ENCODE measurements around the gene EPHA4.

The EPHA4 gene

GRCh38 chr2:221448057-221448843, 123.9 kb downstream of the EPHA4 start:
- in situ Hi-C loops (cut with MboI; ENCODE audit: low sequenced_read_pairs): no loop called here

GRCh38 chr2:221447310-221447709, 124.8 kb downstream of the EPHA4 start:
- in situ Hi-C loops (cut with MboI; ENCODE audit: low sequenced_read_pairs): no loop called here

GRCh38 chr2:221446140-221446539, 126.0 kb downstream of the EPHA4 start:
- in situ Hi-C loops (cut with MboI; ENCODE audit: low sequenced_read_pairs): no loop called here

- in situ Hi-C loops (cut with MboI; ENCODE audit: low sequenced_read_pairs): no loop called here
Measured at GRCh38 chr2:221444106-221444505, 128.0 kb downstream of the EPHA4 start.

- in situ Hi-C loops (cut with MboI; ENCODE audit: low sequenced_read_pairs): no loop called here
Measured at GRCh38 chr2:221443645-221444044, 128.5 kb downstream of the EPHA4 start.

- in situ Hi-C loops (cut with MboI; ENCODE audit: low sequenced_read_pairs): no loop called here
Measured at GRCh38 chr2:221442128-221442527, 130.0 kb downstream of the EPHA4 start.

DNA sequence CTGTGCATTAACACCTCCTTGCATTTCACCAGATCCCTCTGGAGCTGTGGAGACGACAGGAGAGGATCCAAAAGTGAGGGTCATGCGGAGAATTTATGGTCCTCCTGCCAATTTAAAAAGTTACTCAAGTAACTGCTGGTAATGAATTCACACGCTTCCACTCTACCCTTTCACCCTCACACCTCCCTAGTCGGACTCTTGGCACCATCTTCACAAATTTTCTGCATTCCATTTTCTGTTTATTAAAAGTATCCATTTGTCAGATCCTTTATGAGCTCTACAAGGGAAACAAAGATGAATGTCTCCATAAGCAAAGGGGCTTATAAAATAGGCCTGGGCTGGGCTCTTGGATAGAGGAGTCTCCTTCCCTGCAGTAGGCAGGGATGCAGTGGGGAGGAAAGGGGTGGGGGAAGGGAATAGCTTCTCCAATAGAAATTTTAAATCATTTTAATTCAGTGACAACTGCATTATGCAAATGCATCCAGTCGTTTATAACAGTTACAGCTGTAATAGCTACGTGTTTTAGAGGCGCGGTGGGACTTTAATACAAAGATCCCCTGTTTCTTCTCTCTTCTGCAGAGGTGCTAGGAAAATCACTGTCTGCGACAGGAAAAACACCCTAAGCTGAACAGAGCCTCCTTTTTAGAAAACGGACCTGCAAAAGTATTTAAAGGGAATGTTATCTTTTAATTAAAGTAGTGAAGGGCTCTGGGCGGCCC, 132.2 kb downstream of the EPHA4 start:
- in situ Hi-C loops (cut with MboI; ENCODE audit: low sequenced_read_pairs): no loop called here

GRCh38 chr2:221437056-221437455, 135.0 kb downstream of the EPHA4 start:
- in situ Hi-C loops (cut with MboI; ENCODE audit: low sequenced_read_pairs): no loop called here

DNA sequence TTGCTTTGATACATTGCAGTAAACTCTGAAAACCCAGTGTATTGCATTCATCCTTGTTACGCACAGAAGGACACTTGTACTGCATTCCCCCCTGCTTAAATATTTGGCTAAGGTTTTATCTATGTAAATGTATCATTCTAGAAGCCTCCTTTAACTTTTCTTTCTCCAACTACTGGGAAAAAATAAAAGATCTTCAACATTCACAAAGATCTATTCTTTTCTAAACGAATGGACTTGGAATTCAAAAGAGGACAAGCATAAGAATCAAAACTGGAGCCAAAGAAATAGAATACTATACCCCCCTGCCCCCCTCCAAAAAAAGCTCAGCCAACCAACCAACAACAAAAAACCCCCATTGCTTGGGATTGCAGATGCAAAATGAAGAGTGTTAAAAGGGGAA, 136.9 kb downstream of the EPHA4 start:
- in situ Hi-C loops (cut with MboI; ENCODE audit: low sequenced_read_pairs): no loop called here

GRCh38 chr2:221434142-221434541, 138.0 kb downstream of the EPHA4 start:
- in situ Hi-C loops (cut with MboI; ENCODE audit: low sequenced_read_pairs): no loop called here

- in situ Hi-C loops (cut with MboI; ENCODE audit: low sequenced_read_pairs): no loop called here
Measured at GRCh38 chr2:221431477-221431876, 140.6 kb downstream of the EPHA4 start.

GRCh38 chr2:221429741-221430491, 142.2 kb downstream of the EPHA4 start:
- in situ Hi-C loops (cut with MboI; ENCODE audit: low sequenced_read_pairs): no loop called here

DNA sequence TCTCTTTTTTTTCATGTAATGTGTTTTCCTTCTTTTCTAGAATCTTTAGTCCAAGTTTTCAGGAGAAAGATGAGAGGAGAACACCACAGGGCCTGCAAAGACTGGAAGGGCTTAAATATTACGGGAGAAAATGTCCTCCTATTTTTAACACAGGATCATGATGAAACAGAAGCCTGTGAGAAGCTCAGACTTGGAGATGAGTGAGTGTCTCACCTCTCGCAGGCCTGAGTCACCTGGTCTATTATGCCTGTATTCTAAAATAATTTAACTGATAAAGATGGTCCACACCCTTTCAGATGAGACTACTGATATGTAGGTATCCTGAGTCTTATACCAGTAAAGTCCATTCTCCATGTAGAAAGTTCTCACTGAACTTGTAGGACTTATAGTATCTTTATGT, 143.2 kb downstream of the EPHA4 start:
- in situ Hi-C loops (cut with MboI; ENCODE audit: low sequenced_read_pairs): no loop called here

GRCh38 chr2:221426929-221427328, 145.2 kb downstream of the EPHA4 start:
- in situ Hi-C loops (cut with MboI; ENCODE audit: low sequenced_read_pairs): no loop called here

DNA sequence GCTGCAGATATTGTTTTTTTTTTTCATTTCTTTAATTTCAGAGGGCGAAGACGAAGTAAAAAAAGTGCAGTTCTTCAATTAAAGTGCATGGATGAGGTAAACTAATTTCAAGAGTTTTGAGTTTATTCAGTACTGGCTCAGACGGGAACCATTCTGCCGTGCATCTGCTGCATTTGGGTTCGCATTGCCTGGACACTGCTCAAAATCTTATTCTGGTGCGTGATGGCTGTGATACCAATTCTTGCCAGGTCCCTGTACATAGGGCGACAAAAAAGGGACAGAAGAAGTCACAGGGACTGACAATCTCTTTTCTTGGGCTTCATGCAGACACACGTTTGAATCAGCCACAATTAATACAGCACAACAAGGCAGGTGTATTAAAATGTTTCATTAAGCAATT, 146.2 kb downstream of the EPHA4 start:
- in situ Hi-C loops (cut with MboI; ENCODE audit: low sequenced_read_pairs): no loop called here

GRCh38 chr2:221425353-221425752, 146.8 kb downstream of the EPHA4 start:
- in situ Hi-C loops (cut with MboI; ENCODE audit: low sequenced_read_pairs): no loop called here

- in situ Hi-C loops (cut with MboI; ENCODE audit: low sequenced_read_pairs): no loop called here
Measured at GRCh38 chr2:221423210-221423804, 148.8 kb downstream of the EPHA4 start.

GRCh38 chr2:221422516-221423209, 149.4 kb downstream of the EPHA4 start:
- in situ Hi-C loops (cut with MboI; ENCODE audit: low sequenced_read_pairs): no loop called here

GRCh38 chr2:221420245-221420644, 151.9 kb downstream of the EPHA4 start:
- in situ Hi-C loops (cut with MboI; ENCODE audit: low sequenced_read_pairs): no loop called here

DNA sequence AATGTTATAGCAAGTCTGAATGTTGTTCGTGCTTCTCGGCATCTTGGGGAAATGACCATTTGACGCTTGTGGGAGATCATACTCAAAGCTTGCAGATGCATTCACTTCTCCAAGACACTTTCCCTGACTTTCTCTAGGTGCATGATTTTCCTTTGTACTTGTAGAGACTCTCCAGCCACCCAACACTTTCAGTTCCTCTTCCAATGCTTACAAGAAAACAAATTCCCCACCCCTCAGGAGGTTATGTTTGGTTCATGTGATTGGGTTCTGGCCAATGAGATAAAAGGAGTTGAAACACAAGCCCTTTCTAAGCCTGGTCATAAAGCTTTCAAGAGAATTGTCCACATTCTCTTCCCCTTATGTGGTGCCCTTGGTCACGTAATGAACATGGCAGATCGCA, 156.3 kb downstream of the EPHA4 start:
- in situ Hi-C loops (cut with MboI; ENCODE audit: low sequenced_read_pairs): no loop called here

GRCh38 chr2:221412978-221413377, 159.1 kb downstream of the EPHA4 start:
- in situ Hi-C loops (cut with MboI; ENCODE audit: low sequenced_read_pairs): no loop called here

Measured in HL-60/S4 treated with phorbol 12-myristate 13-acetate at 8.2 ng/mL for 4 days and 3 days (cell line).